Smooth muscle cell (in vitro differentiated cells): Measurements from ENCODE around the gene HAGH. TPM values are rescaled to one million over a fixed set of nuclear protein-coding genes. Genes with fewer than 3 reads are reported as not detected.

Experiments
- DNase-seq: peaks from one replicate; lab custom pipeline; 2025; ENCODE audit not compliant: unreplicated experiment; lab: John Stamatoyannopoulos, UW
- H2AFZ ChIP-seq: fragments of 200-600 bp; sonication (generic); 2 replicates; pipeline ENCODE4 v1.6.0; 2016; ENCODE audit warnings: antibody characterized with exemption, low read depth, mild to moderate bottlenecking
- H3F3A ChIP-seq: fragments of 200-600 bp; sonication (generic); 2 replicates; pipeline ENCODE4 v1.6.0; 2017; ENCODE audit warnings: antibody characterized with exemption, low read depth
- H3K27ac ChIP-seq: fragments of 200-600 bp; sonication (generic); 2 replicates; pipeline ENCODE4 v1.5.1; 2016; ENCODE audit warnings: low read depth, mild to moderate bottlenecking
- H3K27me3 ChIP-seq: fragments of 200-600 bp; sonication (generic); 2 replicates; pipeline ENCODE4 v1.6.1; 2016; ENCODE audit warnings: low read depth, mild to moderate bottlenecking
- H3K36me3 ChIP-seq: fragments of 200-600 bp; sonication (generic); 2 replicates; pipeline ENCODE4 v1.5.1; 2016; ENCODE audit warnings: low read depth
- H3K4me1 ChIP-seq: fragments of 200-600 bp; sonication (generic); 2 replicates; pipeline ENCODE4 v1.5.1; 2016; ENCODE audit warnings: low read depth
- H3K4me2 ChIP-seq: fragments of 200-600 bp; sonication (generic); 2 replicates; pipeline ENCODE4 v1.6.0; 2016; ENCODE audit warnings: mild to moderate bottlenecking
- H3K4me3 ChIP-seq: fragments of 200-600 bp; sonication (generic); 2 replicates; pipeline ENCODE4 v1.5.1; 2016; ENCODE audit warnings: mild to moderate bottlenecking
- H3K79me2 ChIP-seq: fragments of 200-600 bp; sonication (generic); 2 replicates; pipeline ENCODE4 v1.6.0; 2016; ENCODE audit warnings: low read depth, mild to moderate bottlenecking
- H3K9ac ChIP-seq: fragments of 200-600 bp; sonication (generic); 2 replicates; pipeline ENCODE4 v1.6.0; 2016; ENCODE audit warnings: low read depth
- H3K9me3 ChIP-seq: fragments of 200-600 bp; sonication (generic); replicated peaks from 2 replicates; pipeline ENCODE4 v1.5.1; 2016; ENCODE audit warnings: low read depth
- H4K20me1 ChIP-seq: fragments of 200-600 bp; sonication (generic); 2 replicates; pipeline ENCODE4 v1.6.0; 2016; ENCODE audit warnings: low read depth
- WGBS: methylation state at CpG from one replicate; pipeline ENCODE4 v1.1.7; 2016; ENCODE audit warnings: low lambda C conversion rate; 5-methylcytosine and 5-hydroxymethylcytosine counted together
- polyA plus RNA-seq: library from polyadenylated mRNA; unstranded; fragments of >200 nt; fragmentation: Nextera tagmentation; extraction: Ambion mirVana; gene quantifications from 2 replicates; pipeline ENCODE4 v1.2.1, GENCODE V29; 2016
- total RNA-seq: library from RNA; depleted of rRNA; stranded (reverse); fragments of >200 nt; gene quantifications from 2 replicates; pipeline ENCODE4 v1.2.3, GENCODE V29; 2014
- TF ChIP-seq, protein P1 (sequence below): fragments of 200-600 bp; sonication (generic); IDR thresholded peaks from 2 replicates; pipeline ENCODE4 v1.5.1; 2017; ENCODE audit warnings: borderline replicate concordance, mild to moderate bottlenecking, antibody characterized with exemption; ENCODE audit not compliant: insufficient read depth, poor library complexity, severe bottlenecking

HAGH gene
- total and polyA plus RNA-seq, 2 experiments from 2014 or later, result 20.9 to 43.0 TPM

DNA sequence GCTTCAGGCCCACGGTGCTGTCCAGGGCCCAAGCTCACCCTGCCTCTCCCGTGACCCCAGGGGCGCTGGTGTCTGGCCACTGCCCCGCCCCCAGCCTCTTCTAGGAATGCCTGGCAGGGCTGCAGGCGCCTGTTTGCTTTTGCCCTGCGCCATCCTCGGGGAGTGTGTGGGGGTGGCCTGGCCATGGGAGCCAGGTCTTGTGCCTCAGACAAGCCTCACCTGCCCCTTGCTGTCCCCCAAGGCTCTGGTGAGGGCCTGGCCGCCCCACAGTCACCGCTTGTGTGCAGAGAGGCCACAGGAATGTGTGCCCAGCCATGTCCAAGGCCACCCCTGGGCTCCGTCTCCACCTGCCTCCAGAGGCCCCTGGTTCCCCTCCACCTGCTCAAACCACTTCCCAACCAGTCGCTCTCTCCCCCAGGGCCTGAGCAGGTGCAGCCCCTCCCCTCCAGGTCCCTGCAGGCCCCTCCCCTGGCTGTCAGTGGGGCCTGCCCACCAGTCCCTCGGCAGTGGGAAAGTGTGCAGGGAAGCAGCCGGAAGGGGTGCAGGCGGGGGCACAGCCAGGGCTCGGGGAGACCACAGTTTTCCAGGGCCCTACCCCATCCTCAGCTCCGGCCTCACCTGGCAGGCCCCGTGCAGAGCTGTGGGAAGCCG lies 32.3 kb downstream of the HAGH start:
- no peaks in the 10 kb centered on the region for H3K36me3 ChIP-seq
- TF ChIP-seq, protein P1, sequence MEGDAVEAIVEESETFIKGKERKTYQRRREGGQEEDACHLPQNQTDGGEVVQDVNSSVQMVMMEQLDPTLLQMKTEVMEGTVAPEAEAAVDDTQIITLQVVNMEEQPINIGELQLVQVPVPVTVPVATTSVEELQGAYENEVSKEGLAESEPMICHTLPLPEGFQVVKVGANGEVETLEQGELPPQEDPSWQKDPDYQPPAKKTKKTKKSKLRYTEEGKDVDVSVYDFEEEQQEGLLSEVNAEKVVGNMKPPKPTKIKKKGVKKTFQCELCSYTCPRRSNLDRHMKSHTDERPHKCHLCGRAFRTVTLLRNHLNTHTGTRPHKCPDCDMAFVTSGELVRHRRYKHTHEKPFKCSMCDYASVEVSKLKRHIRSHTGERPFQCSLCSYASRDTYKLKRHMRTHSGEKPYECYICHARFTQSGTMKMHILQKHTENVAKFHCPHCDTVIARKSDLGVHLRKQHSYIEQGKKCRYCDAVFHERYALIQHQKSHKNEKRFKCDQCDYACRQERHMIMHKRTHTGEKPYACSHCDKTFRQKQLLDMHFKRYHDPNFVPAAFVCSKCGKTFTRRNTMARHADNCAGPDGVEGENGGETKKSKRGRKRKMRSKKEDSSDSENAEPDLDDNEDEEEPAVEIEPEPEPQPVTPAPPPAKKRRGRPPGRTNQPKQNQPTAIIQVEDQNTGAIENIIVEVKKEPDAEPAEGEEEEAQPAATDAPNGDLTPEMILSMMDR, result no peak
- no peaks in the 10 kb centered on the region for H4K20me1 ChIP-seq
- H3K27me3 ChIP-seq, result no peaks in the 10 kb centered on the region
- H3K4me2 ChIP-seq, result no peak overlapping the region
- DNase-seq, result no peak
- no peaks in the 10 kb centered on the region for H3F3A ChIP-seq
- WGBS, result 92% methylated on average over 16 of the region's 18 CpGs
- no peaks in the 10 kb centered on the region for H3K9me3 ChIP-seq
- no peak overlapping the region for H3K27ac ChIP-seq
- no peak overlapping the region for H2AFZ ChIP-seq
- H3K4me1 ChIP-seq, result no peaks in the 10 kb centered on the region
- H3K9ac ChIP-seq, result no peak overlapping the region
- no peak overlapping the region for H3K4me3 ChIP-seq
- no peaks in the 10 kb centered on the region for H3K79me2 ChIP-seq

DNA sequence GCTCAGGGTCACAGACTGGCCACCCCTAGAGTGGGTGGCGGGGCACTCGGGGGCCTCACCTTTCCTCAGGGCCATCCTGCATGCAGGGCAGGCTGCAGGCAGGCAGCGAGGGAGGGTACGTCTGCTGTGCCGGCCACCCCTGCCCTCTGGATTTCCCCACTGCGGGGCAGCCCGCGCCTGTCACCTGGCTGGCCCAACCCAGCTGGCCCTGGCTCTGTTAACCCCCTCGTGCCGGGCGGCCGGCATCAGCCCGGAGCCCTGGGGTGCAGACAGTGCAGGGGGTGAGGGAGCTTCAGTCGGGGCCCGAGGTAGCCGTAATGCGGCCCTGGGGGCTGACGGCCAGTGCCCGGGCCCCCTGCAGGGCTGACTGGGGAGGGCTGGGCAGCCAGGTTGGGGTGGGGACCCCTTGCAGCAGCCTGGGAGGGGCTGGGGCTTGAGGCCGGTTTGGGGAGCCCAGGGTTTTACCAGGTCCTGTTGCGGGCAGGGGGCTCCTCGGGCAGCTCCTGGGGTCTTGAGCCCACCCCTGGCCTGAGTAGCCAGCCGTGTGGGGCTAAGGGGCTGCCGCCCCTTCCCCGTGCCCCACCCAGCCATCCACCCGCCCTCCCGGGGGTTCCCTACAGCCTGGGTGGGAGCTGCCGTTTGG lies 32.9 kb downstream of the HAGH start, which contains the start of gene IGFALS:
IGFALS (minus strand) TSS at position 128 of the 643 bp plus-strand sequence; CDS start at position 75, 53 bp downstream.
- no peaks in the 10 kb centered on the region for H3F3A ChIP-seq
- no peaks in the 10 kb centered on the region for H3K4me1 ChIP-seq
- no peaks in the 10 kb centered on the region for H3K79me2 ChIP-seq
- H3K4me2 ChIP-seq, result no peak within 1 kb of the TSS
- no peaks in the 10 kb centered on the region for H3K9me3 ChIP-seq
- H2AFZ ChIP-seq, result no peak within 1 kb of the TSS
- 91% methylated on average over 15 of the region's 28 CpGs for WGBS
- no peak for DNase-seq
- no peak within 1 kb of the TSS for H3K4me3 ChIP-seq
- H3K36me3 ChIP-seq, result no peaks in the 10 kb centered on the region
- no peak within 1 kb of the TSS for H3K9ac ChIP-seq
- TF ChIP-seq, protein P1, result no peak
- H3K27ac ChIP-seq, result no peak within 1 kb of the TSS
- no peaks in the 10 kb centered on the region for H3K27me3 ChIP-seq
- no peaks in the 10 kb centered on the region for H4K20me1 ChIP-seq

DNA sequence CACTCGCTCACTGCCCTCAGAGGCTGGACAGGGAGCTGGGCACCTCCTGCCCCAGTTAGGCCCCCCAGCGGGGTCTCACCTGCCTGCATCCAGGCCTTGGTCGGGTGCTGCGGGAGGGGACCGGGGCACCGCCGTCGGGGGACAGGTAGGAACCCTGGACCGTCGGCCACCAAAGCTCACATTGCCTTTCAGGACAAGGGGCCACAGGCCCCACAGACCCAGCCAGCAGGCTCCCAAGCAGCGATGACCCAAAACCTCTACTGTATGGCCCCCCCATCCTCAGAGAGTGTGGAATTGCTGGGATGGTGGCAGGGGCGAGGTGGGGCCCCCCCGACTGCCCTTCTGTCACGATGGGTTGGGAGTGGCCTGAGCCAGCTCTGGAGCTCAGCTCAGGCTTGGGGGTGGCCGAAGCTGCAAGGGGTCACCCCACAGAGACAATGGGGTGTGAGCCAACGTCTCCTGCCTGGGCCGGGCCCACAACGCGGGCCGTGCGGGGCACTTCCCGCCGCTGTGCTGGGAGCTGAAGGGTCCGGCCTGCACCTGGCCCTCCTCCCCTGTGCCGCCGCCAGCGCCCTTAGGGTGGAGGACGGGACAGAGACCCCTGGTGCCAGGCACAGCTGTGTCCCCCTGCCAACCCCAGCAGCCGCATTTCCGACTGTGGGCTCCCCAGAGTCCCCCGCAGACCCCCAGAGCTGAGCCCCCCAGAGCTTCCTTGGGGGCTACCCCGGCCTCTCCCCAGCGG lies 33.6 kb downstream of the HAGH start:
- TF ChIP-seq, protein P1, result no peak
- no peaks in the 10 kb centered on the region for H3K79me2 ChIP-seq
- no peak overlapping the region for H3K4me3 ChIP-seq
- H3K9me3 ChIP-seq, result no peaks in the 10 kb centered on the region
- peaks cover 6% of the 10 kb centered on the region for H4K20me1 ChIP-seq
- H3K36me3 ChIP-seq, result no peaks in the 10 kb centered on the region
- no peak overlapping the region for H2AFZ ChIP-seq
- no peak for DNase-seq
- no peaks in the 10 kb centered on the region for H3K27me3 ChIP-seq
- no peak overlapping the region for H3K27ac ChIP-seq
- no peaks in the 10 kb centered on the region for H3F3A ChIP-seq
- no peaks in the 10 kb centered on the region for H3K4me1 ChIP-seq
- 95% methylated on average over 28 of the region's 33 CpGs for WGBS
- H3K9ac ChIP-seq, result no peak overlapping the region
- no peak overlapping the region for H3K4me2 ChIP-seq
